Activated T-helper 1 cell treated with Interleukin-2 at 50 U/mL for 16 hours (primary cell): ENCODE results near the gene MORN4.
"Not testable (repeated sequence)": the region's sequence is repeated elsewhere in the genome, so short reads cannot be mapped to it uniquely, and the experiment has no call there.

Experiments used
- DNase-seq: peaks from one replicate; pipeline ENCODE4 v3.0.0-alpha.2; 2020; ENCODE audit warnings: low read depth

MORN4 gene

GRCh38 chr10:97640868-97641811 lies 7.8 kb upstream of the MORN4 start:
- DNase-seq: no peak

DNA sequence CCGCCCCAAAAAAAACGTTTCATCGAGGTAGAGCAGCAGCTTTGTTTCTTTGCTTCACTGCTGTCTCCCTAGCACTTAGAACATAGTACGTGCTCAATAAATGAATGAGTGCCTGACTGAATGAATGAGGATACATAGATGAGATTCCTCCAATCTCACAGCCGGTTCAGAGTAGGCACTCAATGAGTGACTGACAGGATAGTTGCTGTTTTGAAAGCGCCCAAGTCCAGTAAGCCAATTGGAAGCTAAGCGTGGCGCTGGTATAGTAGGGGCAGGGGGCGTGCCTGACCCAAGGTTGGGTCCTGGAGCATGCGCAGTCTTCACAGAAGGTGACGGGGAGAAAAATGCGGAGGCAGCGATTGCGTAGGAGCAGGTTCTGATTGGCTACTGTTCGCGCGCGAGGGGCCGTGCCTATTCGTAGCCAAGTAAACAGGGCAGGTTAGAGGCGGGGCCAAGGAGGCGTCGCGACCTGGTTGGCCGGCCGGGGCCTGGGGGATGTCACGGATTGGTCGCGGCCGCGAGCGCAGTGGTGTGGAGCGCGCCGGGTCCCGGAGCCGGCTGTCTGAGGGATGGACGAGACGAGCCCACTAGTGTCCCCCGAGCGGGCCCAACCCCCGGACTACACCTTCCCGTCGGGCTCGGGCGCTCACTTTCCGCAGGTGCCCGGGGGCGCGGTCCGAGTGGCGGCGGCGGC lies 7.0 kb upstream of the MORN4 start, which contains the start of gene PI4K2A:
TSS of gene PI4K2A (plus strand) at position 498 of the 694 bp plus-strand sequence. CDS start at position 570, 72 bp downstream.
- peak; percentile 97 for DNase-seq

DNA sequence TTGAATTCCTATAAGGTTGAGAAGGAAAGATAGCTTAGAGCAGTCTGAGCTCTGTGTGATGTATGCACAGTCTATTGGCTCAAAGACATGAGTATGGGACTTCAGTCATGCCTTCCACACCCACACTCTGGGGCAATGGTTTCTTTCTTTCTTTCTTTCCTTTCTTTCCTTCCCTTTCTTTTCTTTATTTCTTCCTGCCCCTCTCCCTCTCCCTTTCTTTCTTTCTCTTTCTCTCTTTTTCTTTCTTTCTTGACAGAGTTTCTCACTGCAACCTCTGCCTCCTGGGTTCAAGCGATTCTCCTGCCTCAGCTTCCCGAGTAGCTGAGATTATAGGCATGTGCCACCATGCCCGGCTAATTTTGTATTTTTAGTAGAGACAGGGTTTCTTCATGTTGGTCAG lies 5.8 kb upstream of the MORN4 start:
- not testable (repeated sequence) for DNase-seq

GRCh38 chr10:97635577-97635976 lies 2.3 kb upstream of the MORN4 start:
- no peak for DNase-seq

- DNase-seq: no peak
Observed at GRCh38 chr10:97633921-97634320, 621 bp upstream of the MORN4 start.

DNA sequence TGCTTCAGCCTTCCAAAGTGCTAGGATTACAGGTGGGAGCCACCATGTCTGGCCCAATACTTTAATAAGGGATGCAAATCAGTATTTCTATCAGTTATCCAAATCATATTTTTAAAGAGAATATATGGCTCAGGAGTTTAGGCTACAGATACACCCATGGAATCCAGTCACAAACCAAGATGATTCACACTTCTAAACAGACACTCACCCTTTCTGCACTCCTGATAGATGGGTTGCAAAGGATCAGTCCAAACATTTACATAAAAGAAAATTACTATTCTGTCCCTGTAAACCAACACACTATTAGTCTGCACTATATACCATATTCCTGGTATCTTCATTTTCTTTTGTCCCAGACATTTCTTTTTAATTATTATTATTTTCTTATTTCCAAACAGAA lies 2.2 kb downstream of the MORN4 start:
- DNase-seq: no peak

GRCh38 chr10:97629289-97629688 lies 4.0 kb downstream of the MORN4 start:
- no peak for DNase-seq

- no peak for DNase-seq
Observed at GRCh38 chr10:97628228-97628627, 5.1 kb downstream of the MORN4 start.

GRCh38 chr10:97627731-97628130 lies 5.6 kb downstream of the MORN4 start:
- no peak for DNase-seq

DNA sequence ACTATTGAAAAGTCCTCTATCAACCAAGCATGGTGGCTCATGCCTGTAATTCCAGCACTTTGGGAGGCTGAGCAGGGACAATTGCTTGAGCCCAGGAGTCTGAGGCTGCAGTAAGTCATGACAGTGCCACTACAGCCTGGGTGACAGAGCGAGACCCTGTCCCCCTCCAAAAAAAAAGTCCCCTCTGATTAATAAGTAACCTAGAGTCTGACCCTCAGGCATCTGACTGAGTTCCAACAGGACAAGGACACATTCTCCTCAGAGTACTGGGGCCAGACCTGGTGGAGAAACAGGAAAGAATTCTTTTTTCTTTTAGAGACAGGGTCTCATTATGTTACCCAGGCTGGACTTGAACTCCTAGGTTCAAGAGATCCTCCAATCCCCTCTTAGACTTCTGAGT lies 10.0 kb downstream of the MORN4 start:
- DNase-seq: no peak

DNA sequence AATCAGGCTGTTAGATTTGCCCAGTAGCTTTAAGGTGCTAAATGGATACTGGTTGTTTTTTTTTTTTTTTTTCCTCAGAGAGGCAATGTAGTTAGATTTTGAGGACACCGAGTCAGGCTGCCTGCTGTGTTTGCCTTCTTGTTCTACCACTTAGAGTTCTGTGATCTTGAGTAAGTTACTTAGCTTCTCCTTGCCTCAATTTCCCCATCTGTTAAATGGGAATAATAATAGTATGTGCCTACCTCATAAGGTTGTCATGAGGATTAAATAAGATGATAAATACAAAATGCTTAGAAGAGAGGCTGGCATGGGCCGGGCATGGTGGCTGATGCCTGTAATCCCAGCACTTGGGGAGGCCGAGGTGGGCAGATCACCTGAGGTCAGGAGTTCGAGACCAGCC lies 14.6 kb downstream of the MORN4 start:
- DNase-seq: no peak

- no peak for DNase-seq
Observed at GRCh38 chr10:97618285-97618684, 15.0 kb downstream of the MORN4 start.

DNA sequence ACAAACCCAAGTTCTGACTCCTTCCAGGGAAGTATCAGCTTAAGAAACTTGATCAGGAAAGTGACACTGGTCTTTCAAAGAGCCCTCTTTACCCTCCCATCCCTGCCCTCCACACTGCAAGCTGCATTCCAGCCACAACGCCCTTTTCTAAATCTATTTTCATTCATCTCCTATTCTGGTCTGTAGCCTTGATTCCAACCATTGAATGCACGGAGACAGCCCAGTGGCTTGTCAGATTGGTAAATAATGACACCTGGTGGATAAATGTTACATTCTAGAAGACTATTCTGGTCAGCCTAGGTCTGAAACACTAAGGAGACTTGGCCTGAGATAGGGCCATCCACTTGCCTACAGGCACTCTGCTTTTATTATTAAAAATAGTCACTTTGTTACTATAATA lies 20.9 kb downstream of the MORN4 start:
- DNase-seq: no peak

DNA sequence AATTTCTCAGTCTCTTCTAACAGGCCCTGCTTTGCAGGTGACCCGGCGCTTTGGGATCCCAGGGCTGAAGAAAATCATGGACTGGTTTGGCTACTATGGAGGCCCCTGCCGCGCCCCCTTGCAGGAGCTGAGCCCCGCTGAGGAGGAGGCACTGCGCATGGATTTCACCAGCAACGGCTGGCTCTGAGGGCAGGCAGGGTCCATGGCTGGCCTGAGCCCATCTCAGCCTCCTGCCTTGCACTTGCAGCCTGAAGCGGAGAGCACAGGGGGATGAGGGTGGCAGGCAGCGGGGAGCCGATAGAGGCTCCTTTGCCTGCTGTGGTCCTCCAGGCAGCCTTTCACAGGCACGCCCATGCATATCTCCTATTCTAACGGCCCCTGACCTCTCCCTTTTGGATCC lies 21.8 kb downstream of the MORN4 start:
- DNase-seq: no peak

- no peak for DNase-seq
Observed at GRCh38 chr10:97608991-97609561, 24.2 kb downstream of the MORN4 start.

DNA sequence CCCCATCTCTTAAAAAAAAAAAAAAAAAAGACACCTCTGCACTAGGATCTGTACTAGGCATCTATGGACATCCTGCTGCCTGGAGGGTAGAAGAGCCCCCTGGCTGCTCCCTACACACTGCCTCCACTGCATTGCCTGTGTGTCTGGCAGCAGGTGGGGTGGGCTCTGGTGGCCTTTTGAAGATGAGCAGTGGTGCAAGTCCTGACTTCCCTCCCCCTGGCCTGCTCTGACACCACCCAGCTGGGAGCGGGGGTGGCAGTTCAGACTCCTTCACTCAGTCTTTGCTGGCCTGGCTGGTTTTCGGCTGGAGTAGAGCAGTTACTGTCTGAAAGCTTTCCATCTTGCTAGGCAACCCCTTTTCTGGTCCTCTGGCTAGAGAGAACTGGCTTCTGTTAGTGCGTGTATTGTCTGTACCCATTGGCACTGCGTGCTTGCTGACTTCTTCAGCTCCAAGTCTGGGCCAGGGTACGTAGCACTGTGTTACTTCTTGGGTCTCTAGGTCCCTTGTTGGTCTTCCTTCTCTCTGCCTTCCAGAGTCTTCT lies 26.1 kb downstream of the MORN4 start:
- no peak for DNase-seq

- DNase-seq: no peak
Observed at GRCh38 chr10:97601268-97602215, 31.8 kb downstream of the MORN4 start.

DNA sequence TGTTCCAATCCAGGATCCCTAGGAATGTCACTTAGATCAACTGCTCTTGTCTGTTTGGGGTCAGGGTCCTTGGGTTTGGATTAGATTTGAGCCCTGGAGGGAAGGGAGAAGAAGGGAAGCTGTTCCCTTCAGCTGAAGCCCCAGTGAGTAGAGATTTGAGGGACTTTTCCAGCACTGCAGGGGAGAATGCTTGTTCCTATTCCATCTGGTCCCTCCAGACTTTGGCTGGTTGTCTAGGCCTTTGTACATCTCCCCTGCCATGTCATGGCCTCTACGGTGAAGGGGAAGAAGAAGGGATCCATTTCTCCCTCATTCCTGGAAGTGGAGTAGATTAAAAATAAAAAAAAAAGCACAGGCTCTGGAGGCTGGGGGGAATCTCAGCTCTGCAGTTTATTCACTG lies 32.7 kb downstream of the MORN4 start:
- DNase-seq: no peak

GRCh38 chr10:97599272-97599619 lies 34.1 kb downstream of the MORN4 start:
- no peak for DNase-seq

DNA sequence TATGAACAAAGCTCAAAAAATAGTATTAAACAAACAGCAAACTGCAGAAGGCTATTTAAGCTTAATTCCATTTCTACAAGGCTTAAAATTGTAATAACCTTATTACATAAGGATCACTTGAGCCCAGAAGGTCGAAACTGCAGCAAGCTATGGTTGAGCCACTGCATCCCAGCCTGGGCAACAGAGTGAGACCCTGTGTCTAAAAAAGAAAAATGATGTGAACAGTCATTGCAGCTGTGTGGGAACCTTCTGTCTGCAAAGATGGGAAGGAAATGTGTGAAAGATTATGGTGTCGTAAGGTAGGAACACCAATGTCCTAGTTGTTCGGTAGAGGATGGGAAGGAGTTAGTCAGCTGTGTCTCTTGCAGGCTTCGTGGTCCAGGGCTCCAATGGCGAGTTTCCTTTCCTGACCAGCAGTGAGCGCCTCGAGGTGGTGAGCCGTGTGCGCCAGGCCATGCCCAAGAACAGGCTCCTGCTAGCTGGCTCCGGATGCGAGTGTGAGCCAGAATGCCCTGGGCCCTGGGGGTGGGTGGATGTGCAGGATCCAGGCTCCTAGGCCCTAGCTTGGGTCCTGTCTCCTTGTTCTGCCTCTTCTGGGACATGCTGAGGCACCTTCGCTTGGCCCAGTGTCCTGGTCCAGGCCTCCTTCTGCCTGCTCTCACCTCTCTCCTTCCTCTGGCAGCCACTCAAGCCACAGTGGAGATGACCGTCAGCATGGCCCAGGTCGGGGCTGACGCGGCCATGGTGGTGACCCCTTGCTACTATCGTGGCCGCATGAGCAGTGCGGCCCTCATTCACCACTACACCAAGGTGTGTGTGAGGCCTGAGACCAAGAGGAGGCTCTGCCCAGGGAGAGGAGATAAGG lies 34.7 kb downstream of the MORN4 start:
- no peak for DNase-seq

GRCh38 chr10:97597778-97598177 lies 35.5 kb downstream of the MORN4 start:
- no peak for DNase-seq
